ENCODE measurements around the gene PRKCE.

DNA sequence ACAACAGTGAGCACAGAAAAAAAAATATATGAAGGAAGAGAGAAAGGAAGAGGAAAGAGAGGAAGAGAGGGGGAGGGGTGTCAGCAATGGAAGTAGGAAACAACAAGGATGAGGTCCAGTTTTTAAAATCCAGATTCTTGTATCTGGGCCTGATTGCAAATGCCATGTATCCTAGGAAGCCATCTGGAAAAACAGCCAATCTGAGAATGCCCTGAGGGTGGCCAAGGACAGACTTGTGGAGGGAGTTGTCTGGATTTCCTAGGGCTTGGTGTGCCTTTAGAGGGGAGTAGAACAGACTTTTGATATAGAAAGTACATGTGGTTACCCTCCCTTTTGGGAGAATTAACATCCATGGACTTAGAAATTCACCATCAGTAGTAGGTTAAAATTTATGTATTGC is 47.1 kb downstream of the PRKCE start:
- no peak for TF ChIP-seq POLR2A (IDR thresholded peaks at IDR 0.05)
- TF ChIP-seq, protein P1, sequence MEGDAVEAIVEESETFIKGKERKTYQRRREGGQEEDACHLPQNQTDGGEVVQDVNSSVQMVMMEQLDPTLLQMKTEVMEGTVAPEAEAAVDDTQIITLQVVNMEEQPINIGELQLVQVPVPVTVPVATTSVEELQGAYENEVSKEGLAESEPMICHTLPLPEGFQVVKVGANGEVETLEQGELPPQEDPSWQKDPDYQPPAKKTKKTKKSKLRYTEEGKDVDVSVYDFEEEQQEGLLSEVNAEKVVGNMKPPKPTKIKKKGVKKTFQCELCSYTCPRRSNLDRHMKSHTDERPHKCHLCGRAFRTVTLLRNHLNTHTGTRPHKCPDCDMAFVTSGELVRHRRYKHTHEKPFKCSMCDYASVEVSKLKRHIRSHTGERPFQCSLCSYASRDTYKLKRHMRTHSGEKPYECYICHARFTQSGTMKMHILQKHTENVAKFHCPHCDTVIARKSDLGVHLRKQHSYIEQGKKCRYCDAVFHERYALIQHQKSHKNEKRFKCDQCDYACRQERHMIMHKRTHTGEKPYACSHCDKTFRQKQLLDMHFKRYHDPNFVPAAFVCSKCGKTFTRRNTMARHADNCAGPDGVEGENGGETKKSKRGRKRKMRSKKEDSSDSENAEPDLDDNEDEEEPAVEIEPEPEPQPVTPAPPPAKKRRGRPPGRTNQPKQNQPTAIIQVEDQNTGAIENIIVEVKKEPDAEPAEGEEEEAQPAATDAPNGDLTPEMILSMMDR (IDR thresholded peaks at IDR 0.05): no peak
